ENCODE data around the gene RASA4.
"Not testable (repeated sequence)": the region's sequence is repeated elsewhere in the genome, so short reads cannot be mapped to it uniquely, and the experiment has no call there.

The RASA4 gene

GRCh38 chr7:102542083-102542482, 74.5 kb downstream of the RASA4 start:
- DNase-seq = not testable (repeated sequence)

- not testable (repeated sequence) for DNase-seq
Observed at GRCh38 chr7:102540604-102541003, 76.0 kb downstream of the RASA4 start.

DNA sequence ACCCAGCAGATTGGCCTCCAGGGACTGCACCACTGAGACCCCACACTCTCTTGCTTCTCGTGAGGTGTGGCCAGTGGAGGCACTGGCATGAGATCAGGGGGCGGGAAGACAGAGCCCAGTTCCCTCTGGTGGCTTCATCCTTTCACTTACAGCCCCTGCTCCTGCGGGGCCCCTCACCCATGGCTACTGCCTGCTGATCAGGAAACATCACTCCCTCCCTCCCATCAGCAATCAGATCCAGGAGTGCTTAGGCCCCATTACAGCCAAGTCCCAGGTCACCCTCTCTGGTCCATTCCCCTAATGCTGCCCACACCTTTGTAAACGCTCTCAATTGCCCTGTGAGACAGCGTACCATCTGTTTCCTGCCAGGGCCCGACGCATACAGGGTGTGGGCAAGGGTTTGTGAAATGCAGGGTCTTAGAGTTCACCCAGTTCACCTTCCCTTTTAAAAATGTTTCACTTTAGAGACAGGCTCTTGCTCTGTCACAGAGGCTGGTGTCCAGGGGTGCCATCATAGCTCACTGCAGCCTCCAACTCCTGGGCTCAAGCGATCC, 81.4 kb downstream of the RASA4 start:
- not testable (repeated sequence) for DNase-seq

GRCh38 chr7:102532127-102532526, 84.4 kb downstream of the RASA4 start:
- not testable (repeated sequence) for DNase-seq

DNA sequence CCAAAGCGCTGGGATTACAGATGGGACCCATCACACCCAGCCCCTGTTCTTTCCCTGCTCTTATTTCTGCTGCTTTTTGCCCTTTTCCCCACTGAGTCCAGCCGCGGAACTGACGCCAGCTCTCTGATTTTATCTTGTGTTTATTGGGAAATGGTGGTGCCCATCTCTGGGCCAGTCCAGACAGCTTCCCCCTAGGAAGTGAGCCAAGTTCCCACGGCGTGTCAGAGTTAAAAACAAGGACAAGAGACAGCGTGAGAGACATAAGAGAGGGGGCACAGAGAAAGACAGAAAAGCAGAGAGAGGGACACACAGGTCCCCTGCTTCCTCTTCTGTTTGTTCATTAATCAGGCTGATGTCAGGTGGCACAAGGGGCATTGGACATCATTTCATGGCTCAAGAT, 85.0 kb downstream of the RASA4 start:
- DNase-seq = not testable (repeated sequence)

DNA sequence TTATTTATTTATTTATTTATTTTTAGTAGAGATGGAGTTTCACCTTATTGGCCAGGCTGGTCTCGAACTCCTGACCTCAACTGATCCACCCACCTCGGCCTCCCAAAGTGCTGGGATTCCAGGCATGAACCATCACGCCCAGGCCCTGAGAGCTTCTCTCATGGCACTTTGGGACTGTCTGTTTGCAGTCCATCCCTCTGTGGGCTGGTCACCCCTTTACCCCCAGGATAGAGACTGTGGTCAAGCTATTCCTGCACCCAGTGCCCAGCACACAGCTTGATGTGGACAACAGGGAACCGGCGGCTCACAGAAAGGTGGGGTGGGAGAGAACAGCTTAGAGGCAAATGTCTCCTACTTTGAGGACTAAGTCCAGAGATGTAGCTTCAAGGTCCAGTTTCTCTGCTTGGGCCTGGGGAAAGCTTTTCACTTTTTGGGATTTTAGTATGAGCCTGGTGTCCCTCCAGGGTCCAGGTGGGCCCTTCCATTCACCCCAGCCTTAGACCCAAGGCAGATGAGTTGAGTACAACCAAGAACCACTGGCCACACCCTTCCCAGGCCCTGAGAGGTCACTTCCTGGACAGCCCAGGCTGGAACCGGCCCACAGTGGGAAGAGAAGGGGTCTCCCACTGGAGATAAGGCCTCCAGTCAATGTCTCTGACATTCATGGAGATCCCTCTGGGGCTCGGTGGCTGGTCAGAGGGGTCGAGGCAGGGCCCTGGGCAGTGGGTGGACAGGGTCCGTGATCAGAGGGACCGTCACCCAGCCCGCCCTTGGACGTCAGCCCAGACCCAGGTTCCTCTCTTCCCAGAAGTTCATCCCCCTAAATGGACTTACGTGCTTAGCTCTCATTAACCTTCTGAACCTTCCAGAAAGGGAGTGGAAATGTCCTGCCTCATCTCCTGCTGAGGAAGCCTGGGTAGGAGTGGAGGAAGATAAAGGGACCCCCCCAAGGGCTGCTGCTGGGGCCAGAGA, 88.4 kb downstream of the RASA4 start:
- DNase-seq = not testable (repeated sequence)

DNA sequence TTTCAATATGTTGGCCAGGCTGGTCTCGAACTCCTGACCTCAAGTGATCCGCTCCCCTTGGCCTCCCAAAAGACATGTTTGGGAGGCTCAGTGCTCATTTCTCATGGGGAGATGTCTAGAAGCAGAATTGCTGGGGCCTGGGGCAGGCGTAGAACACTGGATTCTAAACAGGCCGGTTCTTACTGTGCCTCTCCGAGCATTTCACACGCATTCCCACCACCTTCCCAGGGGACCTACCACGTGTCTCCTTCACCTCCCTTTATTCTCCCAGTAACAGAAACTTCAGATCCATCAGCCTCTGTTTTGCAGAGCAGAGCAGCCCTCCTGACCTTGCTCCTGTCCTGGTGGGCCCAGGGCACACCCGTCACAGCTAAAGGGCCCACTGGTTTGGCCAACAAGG, 89.4 kb downstream of the RASA4 start:
- not testable (repeated sequence) for DNase-seq

- DNase-seq = not testable (repeated sequence)
Observed at GRCh38 chr7:102524803-102525202, 91.8 kb downstream of the RASA4 start.

Measured in NCI-H2029 treated with DMSO at 0.1 percent for 48 hours (cell line).